ENCODE data around the gene CBFB. TPM values are rescaled to one million over a fixed set of nuclear protein-coding genes. Genes with fewer than 3 reads are reported as not detected.

The CBFB gene
- total RNA-seq, 4 donors from 2014 or later, result 38.9 to 105 (median 96.5) TPM

- Histone ChIP-seq H3K4me1 (peaks cover 5 to 7% of the 10 kb centered on the region in 2 donors), H3K27ac (no peak overlapping the region), H3K36me3 (no peaks in the 10 kb centered on the region), H3K4me3 (no peak overlapping the region), H3K9me3 (no peaks in the 10 kb centered on the region), H3K27me3 (no peaks in the 10 kb centered on the region)
- DNase-seq, result peak; percentile 52 to 82
- intact Hi-C loops (cut with DNase I; ENCODE audit: low total_unique reads) (loop anchor here (2.0 to 5.0 kb wide), 2 partner anchors 84 to 137 kb away; no protein-coding TSS in a partner anchor), in situ Hi-C loops (cut with MboI; ENCODE audit: low sequenced_read_pairs in 4 of 4) (loop anchor here in 1 of 4 donors (10.0 kb wide), 1 partner anchor 137 kb away; the partner anchor contains the start of genes B3GNT9, FBXL8 and TRADD)
- ATAC-seq, result peak; percentile 79 to 92
- TF ChIP-seq, protein P1, sequence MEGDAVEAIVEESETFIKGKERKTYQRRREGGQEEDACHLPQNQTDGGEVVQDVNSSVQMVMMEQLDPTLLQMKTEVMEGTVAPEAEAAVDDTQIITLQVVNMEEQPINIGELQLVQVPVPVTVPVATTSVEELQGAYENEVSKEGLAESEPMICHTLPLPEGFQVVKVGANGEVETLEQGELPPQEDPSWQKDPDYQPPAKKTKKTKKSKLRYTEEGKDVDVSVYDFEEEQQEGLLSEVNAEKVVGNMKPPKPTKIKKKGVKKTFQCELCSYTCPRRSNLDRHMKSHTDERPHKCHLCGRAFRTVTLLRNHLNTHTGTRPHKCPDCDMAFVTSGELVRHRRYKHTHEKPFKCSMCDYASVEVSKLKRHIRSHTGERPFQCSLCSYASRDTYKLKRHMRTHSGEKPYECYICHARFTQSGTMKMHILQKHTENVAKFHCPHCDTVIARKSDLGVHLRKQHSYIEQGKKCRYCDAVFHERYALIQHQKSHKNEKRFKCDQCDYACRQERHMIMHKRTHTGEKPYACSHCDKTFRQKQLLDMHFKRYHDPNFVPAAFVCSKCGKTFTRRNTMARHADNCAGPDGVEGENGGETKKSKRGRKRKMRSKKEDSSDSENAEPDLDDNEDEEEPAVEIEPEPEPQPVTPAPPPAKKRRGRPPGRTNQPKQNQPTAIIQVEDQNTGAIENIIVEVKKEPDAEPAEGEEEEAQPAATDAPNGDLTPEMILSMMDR (IDR thresholded peaks at IDR 0.05 in 4 of 5, conservative IDR thresholded peaks at IDR 0.05 in 1 of 5), result peak; percentile 64 to 85 (median 75)
- TF ChIP-seq POLR2A (IDR thresholded peaks at IDR 0.05), result no peak
Observed at GRCh38 chr16:67017810-67018488, 11.0 kb upstream of the CBFB start.

DNA sequence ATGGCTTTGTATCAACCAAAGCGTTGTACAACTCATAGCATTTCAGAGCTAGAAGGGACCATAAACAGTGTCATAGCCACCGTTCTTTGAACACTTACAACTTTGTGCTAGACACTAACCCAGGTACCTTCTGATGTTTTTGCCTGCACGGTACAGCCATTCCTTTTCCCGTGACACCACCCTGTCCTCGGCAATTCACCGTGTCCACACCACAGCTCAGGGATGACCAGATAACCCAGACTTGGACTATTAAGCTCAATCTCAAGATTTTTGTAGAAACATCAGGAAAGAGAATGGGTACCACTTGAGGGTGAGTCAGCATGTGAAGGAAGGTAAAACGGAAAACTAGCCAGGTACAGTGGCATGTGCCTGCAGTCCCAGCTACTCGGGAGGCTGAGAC, 9.8 kb upstream of the CBFB start:
- Histone ChIP-seq H3K27me3 (no peaks in the 10 kb centered on the region), H3K36me3 (no peaks in the 10 kb centered on the region), H3K27ac (no peak overlapping the region), H3K9me3 (no peaks in the 10 kb centered on the region), H3K4me3 (no peak overlapping the region), H3K4me1 (peaks cover 5 to 6% of the 10 kb centered on the region in 2 donors)
- intact Hi-C loops (cut with DNase I; ENCODE audit: low total_unique reads) (loop anchor here (2.0 to 5.0 kb wide), 2 partner anchors 83 to 136 kb away; no protein-coding TSS in a partner anchor), in situ Hi-C loops (cut with MboI; ENCODE audit: low sequenced_read_pairs in 4 of 4) (loop anchor here in 1 of 4 donors (10.0 kb wide), 1 partner anchor 136 kb away; the partner anchor contains the start of genes B3GNT9, FBXL8 and TRADD)
- DNase-seq (no peak), ATAC-seq (no peak)
- TF ChIP-seq POLR2A (IDR thresholded peaks at IDR 0.05), result no peak
- TF ChIP-seq, protein P1 (IDR thresholded peaks at IDR 0.05 in 4 of 5, conservative IDR thresholded peaks at IDR 0.05 in 1 of 5), result no peak

- Histone ChIP-seq H3K36me3 (no peaks in the 10 kb centered on the region), H3K4me3 (no peak overlapping the region), H3K9me3 (no peaks in the 10 kb centered on the region), H3K27ac (no peak overlapping the region), H3K4me1 (no peaks in the 10 kb centered on the region), H3K27me3 (no peaks in the 10 kb centered on the region)
- intact Hi-C loops (cut with DNase I; ENCODE audit: low total_unique reads), result no loop called here
- no peak for ATAC-seq
- no peak for TF ChIP-seq POLR2A (IDR thresholded peaks at IDR 0.05)
- TF ChIP-seq, protein P1 (IDR thresholded peaks at IDR 0.05 in 4 of 5, conservative IDR thresholded peaks at IDR 0.05 in 1 of 5), result no peak
- in situ Hi-C loops (cut with MboI; ENCODE audit: low sequenced_read_pairs in 4 of 4), result no loop called here
- DNase-seq, result no peak
Observed at GRCh38 chr16:67021321-67021720, 7.6 kb upstream of the CBFB start.

- no peak overlapping the region for H3K4me3 ChIP-seq
- no peaks in the 10 kb centered on the region for H3K27me3 ChIP-seq
- TF ChIP-seq POLR2A (IDR thresholded peaks at IDR 0.05), result no peak
- TF ChIP-seq, protein P1 (IDR thresholded peaks at IDR 0.05 in 4 of 5, conservative IDR thresholded peaks at IDR 0.05 in 1 of 5), result no peak
- ATAC-seq, result no peak
- in situ Hi-C loops (cut with MboI; ENCODE audit: low sequenced_read_pairs in 4 of 4) (no loop called here), intact Hi-C loops (cut with DNase I; ENCODE audit: low total_unique reads) (no loop called here)
- DNase-seq, result no peak
- no peak overlapping the region for H3K27ac ChIP-seq
- H3K4me1 ChIP-seq, result no peaks in the 10 kb centered on the region
- H3K36me3 ChIP-seq, result no peaks in the 10 kb centered on the region
- no peaks in the 10 kb centered on the region for H3K9me3 ChIP-seq
Observed at GRCh38 chr16:67022531-67023214, 6.3 kb upstream of the CBFB start.
